SK-N-SH treated with all-trans-retinoic acid at 6 μM for 48 hours (cell line): ENCODE results near the gene SLC40A1.

Experiments
- ATAC-seq: fragments of 200-7000 bp; cut with Tn5 transposase; 3 replicates; pipeline ENCODE4 v1.9.1; 2020; ENCODE audit warnings: mild to moderate bottlenecking, moderate library complexity
- ARNTL ChIP-seq: fragments of 450-650 bp; formaldehyde crosslinking; IDR thresholded peaks from 2 replicates; pipeline ENCODE4 v1.5.0; 2020; ENCODE audit warnings: low read depth, mild to moderate bottlenecking, moderate library complexity, borderline replicate concordance
- BACH2 ChIP-seq: fragments of 250-450 bp; sonication (Bioruptor Pico); IDR thresholded peaks from 2 replicates; pipeline ENCODE4 v1.9.0; 2021; ENCODE audit warnings: mild to moderate bottlenecking, borderline replicate concordance
- ESRRG ChIP-seq: fragments of 250-450 bp; sonication (Bioruptor Pico); IDR thresholded peaks from 2 replicates; pipeline ENCODE4 v1.6.1; 2021; ENCODE audit warnings: mild to moderate bottlenecking
- GLIS3 ChIP-seq: fragments of 250-450 bp; sonication (Bioruptor Pico); IDR thresholded peaks from 2 replicates; pipeline ENCODE4 v1.5.0; 2020; ENCODE audit warnings: mild to moderate bottlenecking, moderate library complexity
- ISL1 ChIP-seq: fragments of 250-450 bp; sonication (Bioruptor Pico); IDR thresholded peaks from 2 replicates; pipeline ENCODE4 v2.1.2; 2022; ENCODE audit warnings: mild to moderate bottlenecking, moderate library complexity
- OSR1 ChIP-seq: fragments of 250-450 bp; sonication (Bioruptor Pico); IDR thresholded peaks from 2 replicates; pipeline ENCODE4 v1.8.0; 2022; ENCODE audit warnings: moderate library complexity, mild to moderate bottlenecking, inconsistent platforms
- PPARA ChIP-seq: fragments of 250-450 bp; sonication (Bioruptor Pico); IDR thresholded peaks from 2 replicates; pipeline ENCODE4 v1.5.0; 2020; ENCODE audit warnings: mild to moderate bottlenecking, borderline replicate concordance
- SNAI2 ChIP-seq: fragments of 250-450 bp; sonication (Bioruptor Pico); IDR thresholded peaks from 2 replicates; pipeline ENCODE4 v1.5.0; 2020; ENCODE audit warnings: mild to moderate bottlenecking, moderate library complexity
- TCF4 ChIP-seq: fragments of 250-450 bp; sonication (Bioruptor Pico); IDR thresholded peaks from 2 replicates; pipeline ENCODE4 v1.8.0; 2021; ENCODE audit warnings: mild to moderate bottlenecking, moderate library complexity, borderline replicate concordance
- TOX ChIP-seq: fragments of 250-450 bp; sonication (Bioruptor Pico); IDR thresholded peaks from 2 replicates; pipeline ENCODE4 v1.8.0; 2021; ENCODE audit warnings: mild to moderate bottlenecking, moderate library complexity, borderline replicate concordance
- ZC3H10 ChIP-seq: fragments of 250-450 bp; sonication (Bioruptor Pico); IDR thresholded peaks from 2 replicates; pipeline ENCODE4 v1.5.1; 2021; ENCODE audit warnings: mild to moderate bottlenecking, moderate library complexity
- ZFP3 ChIP-seq: fragments of 250-450 bp; sonication (Bioruptor Pico); IDR thresholded peaks from 2 replicates; pipeline ENCODE4 v1.5.0; 2020; ENCODE audit warnings: mild to moderate bottlenecking, moderate library complexity
- ZNF565 ChIP-seq: fragments of 450-650 bp; formaldehyde crosslinking; conservative IDR thresholded peaks from 2 replicates; pipeline ENCODE4 v1.5.0; 2020; ENCODE audit warnings: low read depth, mild to moderate bottlenecking, moderate library complexity
- ZNF70 ChIP-seq: fragments of 450-650 bp; formaldehyde crosslinking; IDR thresholded peaks from 2 replicates; pipeline ENCODE4 v1.5.0; 2020; ENCODE audit warnings: mild to moderate bottlenecking, moderate library complexity
- ZNF8 ChIP-seq: fragments of 450-650 bp; formaldehyde crosslinking; IDR thresholded peaks from 2 replicates; pipeline ENCODE4 v1.5.0; 2020; ENCODE audit warnings: mild to moderate bottlenecking, moderate library complexity
- TF ChIP-seq, protein P1 (sequence below): fragments of 250-450 bp; sonication (Bioruptor Pico); IDR thresholded peaks from 2 replicates; pipeline ENCODE4 v1.5.0; 2020; ENCODE audit warnings: mild to moderate bottlenecking, moderate library complexity
- TF ChIP-seq, protein P2 (sequence below): fragments of 250-450 bp; sonication (Bioruptor Pico); IDR thresholded peaks from 2 replicates; pipeline ENCODE4 v1.5.1; 2021; ENCODE audit warnings: mild to moderate bottlenecking, moderate library complexity
- TF ChIP-seq, protein P3 (sequence below): fragments of 250-450 bp; sonication (Bioruptor Pico); IDR thresholded peaks from 2 replicates; pipeline ENCODE4 v1.8.0; 2020; ENCODE audit warnings: mild to moderate bottlenecking, moderate library complexity, borderline replicate concordance
- TF ChIP-seq, protein P4 (sequence below): fragments of 250-450 bp; sonication (Bioruptor Pico); IDR thresholded peaks from 2 replicates; pipeline ENCODE4 v1.8.0; 2021; ENCODE audit warnings: low read depth, mild to moderate bottlenecking, moderate library complexity, borderline replicate concordance
- TF ChIP-seq, protein P5 (sequence below): fragments of 250-450 bp; sonication (Bioruptor Pico); IDR thresholded peaks from 2 replicates; pipeline ENCODE4 v1.5.1; 2020; ENCODE audit warnings: low read depth, mild to moderate bottlenecking, moderate library complexity

Gene SLC40A1

DNA sequence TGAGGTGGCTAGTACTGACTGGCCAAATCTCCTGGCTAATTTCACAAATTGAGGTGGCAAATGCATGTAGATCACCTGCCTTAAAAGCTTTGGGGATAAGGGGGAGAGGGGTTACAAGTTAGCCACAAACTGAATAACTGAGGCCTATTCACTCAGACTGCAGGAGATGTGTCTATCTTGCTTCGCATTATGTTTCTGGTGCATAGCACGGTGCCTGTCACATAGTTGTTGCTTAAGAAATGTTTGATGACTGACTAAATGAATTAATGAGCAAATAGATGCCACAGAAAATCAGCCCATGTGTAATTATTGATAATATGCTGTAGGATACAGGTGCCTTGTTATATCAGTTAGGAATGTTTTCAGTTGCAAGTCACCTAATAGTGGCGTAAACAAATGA lies 12.5 kb upstream of the SLC40A1 start (continued):
- TF ChIP-seq, protein P1, sequence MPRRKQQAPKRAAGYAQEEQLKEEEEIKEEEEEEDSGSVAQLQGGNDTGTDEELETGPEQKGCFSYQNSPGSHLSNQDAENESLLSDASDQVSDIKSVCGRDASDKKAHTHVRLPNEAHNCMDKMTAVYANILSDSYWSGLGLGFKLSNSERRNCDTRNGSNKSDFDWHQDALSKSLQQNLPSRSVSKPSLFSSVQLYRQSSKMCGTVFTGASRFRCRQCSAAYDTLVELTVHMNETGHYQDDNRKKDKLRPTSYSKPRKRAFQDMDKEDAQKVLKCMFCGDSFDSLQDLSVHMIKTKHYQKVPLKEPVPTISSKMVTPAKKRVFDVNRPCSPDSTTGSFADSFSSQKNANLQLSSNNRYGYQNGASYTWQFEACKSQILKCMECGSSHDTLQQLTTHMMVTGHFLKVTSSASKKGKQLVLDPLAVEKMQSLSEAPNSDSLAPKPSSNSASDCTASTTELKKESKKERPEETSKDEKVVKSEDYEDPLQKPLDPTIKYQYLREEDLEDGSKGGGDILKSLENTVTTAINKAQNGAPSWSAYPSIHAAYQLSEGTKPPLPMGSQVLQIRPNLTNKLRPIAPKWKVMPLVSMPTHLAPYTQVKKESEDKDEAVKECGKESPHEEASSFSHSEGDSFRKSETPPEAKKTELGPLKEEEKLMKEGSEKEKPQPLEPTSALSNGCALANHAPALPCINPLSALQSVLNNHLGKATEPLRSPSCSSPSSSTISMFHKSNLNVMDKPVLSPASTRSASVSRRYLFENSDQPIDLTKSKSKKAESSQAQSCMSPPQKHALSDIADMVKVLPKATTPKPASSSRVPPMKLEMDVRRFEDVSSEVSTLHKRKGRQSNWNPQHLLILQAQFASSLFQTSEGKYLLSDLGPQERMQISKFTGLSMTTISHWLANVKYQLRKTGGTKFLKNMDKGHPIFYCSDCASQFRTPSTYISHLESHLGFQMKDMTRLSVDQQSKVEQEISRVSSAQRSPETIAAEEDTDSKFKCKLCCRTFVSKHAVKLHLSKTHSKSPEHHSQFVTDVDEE (CRISPR knock-in tag) = no peak
- TF ChIP-seq ARNTL (no peak), ZNF8 (no peak)
- TF ChIP-seq, protein P2, sequence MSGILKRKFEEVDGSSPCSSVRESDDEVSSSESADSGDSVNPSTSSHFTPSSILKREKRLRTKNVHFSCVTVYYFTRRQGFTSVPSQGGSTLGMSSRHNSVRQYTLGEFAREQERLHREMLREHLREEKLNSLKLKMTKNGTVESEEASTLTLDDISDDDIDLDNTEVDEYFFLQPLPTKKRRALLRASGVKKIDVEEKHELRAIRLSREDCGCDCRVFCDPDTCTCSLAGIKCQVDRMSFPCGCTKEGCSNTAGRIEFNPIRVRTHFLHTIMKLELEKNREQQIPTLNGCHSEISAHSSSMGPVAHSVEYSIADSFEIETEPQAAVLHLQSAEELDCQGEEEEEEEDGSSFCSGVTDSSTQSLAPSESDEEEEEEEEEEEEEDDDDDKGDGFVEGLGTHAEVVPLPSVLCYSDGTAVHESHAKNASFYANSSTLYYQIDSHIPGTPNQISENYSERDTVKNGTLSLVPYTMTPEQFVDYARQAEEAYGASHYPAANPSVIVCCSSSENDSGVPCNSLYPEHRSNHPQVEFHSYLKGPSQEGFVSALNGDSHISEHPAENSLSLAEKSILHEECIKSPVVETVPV (CRISPR knock-in tag) = no peak

DNA sequence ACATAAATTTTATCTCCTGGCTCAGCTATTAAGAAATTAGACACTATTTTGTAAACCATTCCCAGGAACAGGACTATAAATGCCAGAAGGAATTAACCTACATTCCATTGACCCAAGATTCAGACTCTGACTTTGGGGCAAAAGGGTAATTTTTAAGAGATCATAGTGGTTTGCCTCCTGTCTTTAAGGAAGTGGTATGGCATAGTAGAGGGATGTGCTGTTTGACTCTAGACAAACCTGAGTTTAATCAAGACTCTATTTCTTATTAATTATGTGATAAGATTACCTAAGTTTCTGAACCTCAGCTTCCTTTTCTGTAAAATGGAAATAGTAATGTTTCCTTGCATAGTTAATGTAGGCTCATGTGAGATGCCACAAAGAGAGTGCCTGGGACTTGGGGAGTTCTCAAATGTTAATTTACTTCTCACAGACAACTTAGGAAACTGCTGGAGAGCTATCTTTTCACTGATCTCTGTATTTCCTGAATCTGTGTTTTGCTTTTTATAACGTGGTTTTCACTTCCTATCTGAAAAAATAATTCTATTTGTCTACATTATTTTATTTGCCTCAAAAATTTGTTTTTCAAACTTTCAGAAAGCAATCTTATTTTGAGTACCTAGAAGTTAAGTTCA lies 11.9 kb upstream of the SLC40A1 start:
- ATAC-seq = no peak
- TF ChIP-seq ZNF70 (CRISPR knock-in tag) (no peak), ISL1 (CRISPR knock-in tag) (no peak), TCF4 (no peak), ZNF8 (no peak), SNAI2 (CRISPR knock-in tag) (no peak), GLIS3 (CRISPR knock-in tag) (no peak), TOX (CRISPR knock-in tag) (no peak)
- TF ChIP-seq, protein P3, sequence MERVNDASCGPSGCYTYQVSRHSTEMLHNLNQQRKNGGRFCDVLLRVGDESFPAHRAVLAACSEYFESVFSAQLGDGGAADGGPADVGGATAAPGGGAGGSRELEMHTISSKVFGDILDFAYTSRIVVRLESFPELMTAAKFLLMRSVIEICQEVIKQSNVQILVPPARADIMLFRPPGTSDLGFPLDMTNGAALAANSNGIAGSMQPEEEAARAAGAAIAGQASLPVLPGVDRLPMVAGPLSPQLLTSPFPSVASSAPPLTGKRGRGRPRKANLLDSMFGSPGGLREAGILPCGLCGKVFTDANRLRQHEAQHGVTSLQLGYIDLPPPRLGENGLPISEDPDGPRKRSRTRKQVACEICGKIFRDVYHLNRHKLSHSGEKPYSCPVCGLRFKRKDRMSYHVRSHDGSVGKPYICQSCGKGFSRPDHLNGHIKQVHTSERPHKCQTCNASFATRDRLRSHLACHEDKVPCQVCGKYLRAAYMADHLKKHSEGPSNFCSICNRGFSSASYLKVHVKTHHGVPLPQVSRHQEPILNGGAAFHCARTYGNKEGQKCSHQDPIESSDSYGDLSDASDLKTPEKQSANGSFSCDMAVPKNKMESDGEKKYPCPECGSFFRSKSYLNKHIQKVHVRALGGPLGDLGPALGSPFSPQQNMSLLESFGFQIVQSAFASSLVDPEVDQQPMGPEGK (CRISPR knock-in tag) = no peak
- TF ChIP-seq, protein P1 (CRISPR knock-in tag) = no peak

DNA sequence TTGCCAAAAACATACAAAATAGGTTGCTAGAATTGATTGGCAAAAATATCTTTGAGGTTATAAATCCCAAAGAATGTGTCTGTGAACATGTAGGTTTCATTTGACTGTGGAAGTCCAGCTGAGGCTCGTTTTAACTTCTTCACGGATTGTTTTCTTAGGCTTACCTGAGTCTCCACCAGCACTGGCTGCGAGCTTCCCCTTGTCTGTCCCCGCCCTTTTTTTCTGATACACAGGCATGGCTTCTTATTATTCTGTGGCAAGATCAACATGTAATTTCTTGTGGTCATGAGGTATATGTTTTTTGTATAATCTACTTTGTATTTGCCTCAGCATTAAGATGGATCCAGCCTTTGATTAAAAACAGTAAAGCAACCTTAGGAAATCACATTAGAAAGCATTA lies 7.2 kb upstream of the SLC40A1 start:
- TF ChIP-seq ZNF565 (CRISPR knock-in tag) = no peak
- no peak for TF ChIP-seq ESRRG
- no peak for TF ChIP-seq TCF4
- TF ChIP-seq, protein P4, sequence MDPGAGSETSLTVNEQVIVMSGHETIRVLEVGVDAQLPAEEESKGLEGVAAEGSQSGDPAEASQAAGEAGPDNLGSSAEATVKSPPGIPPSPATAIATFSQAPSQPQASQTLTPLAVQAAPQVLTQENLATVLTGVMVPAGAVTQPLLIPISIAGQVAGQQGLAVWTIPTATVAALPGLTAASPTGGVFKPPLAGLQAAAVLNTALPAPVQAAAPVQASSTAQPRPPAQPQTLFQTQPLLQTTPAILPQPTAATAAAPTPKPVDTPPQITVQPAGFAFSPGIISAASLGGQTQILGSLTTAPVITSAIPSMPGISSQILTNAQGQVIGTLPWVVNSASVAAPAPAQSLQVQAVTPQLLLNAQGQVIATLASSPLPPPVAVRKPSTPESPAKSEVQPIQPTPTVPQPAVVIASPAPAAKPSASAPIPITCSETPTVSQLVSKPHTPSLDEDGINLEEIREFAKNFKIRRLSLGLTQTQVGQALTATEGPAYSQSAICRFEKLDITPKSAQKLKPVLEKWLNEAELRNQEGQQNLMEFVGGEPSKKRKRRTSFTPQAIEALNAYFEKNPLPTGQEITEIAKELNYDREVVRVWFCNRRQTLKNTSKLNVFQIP (CRISPR knock-in tag) = no peak
- no peak for TF ChIP-seq ARNTL
- TF ChIP-seq, protein P1 (CRISPR knock-in tag) = no peak
- no peak for TF ChIP-seq TOX (CRISPR knock-in tag)
- no peak for TF ChIP-seq BACH2
- no peak for TF ChIP-seq ZC3H10 (CRISPR knock-in tag)
- TF ChIP-seq ISL1 (CRISPR knock-in tag) = no peak
- no peak for TF ChIP-seq PPARA (CRISPR knock-in tag)
- TF ChIP-seq ZFP3 (CRISPR knock-in tag) = no peak
- no peak for TF ChIP-seq OSR1 (CRISPR knock-in tag)
- TF ChIP-seq, protein P5, sequence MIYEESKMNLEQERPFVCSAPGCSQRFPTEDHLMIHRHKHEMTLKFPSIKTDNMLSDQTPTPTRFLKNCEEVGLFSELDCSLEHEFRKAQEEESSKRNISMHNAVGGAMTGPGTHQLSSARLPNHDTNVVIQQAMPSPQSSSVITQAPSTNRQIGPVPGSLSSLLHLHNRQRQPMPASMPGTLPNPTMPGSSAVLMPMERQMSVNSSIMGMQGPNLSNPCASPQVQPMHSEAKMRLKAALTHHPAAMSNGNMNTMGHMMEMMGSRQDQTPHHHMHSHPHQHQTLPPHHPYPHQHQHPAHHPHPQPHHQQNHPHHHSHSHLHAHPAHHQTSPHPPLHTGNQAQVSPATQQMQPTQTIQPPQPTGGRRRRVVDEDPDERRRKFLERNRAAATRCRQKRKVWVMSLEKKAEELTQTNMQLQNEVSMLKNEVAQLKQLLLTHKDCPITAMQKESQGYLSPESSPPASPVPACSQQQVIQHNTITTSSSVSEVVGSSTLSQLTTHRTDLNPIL (CRISPR knock-in tag) = no peak
- TF ChIP-seq, protein P2 (CRISPR knock-in tag) = no peak
- no peak for TF ChIP-seq ZNF8
- TF ChIP-seq SNAI2 (CRISPR knock-in tag) = no peak
- TF ChIP-seq ZNF70 (CRISPR knock-in tag) = no peak
- no peak for ATAC-seq
